Measurements from ENCODE around the gene MYBPC3. TPM values are rescaled to one million over a fixed set of nuclear protein-coding genes. Genes with fewer than 3 reads are reported as not detected.

MYBPC3 gene
- total and polyA plus RNA-seq, 7 donors = 0.01 to 1.3 (median 0.44) TPM

- Histone ChIP-seq H3K9me3 (peaks cover 11% of the 10 kb centered on the region), H3K27ac (no peak overlapping the region), H3K36me3 (ENCODE audit: insufficient read depth in 1 of 2, low read depth in 1 of 2) (peaks cover 7 to 96% of the 10 kb centered on the region in 2 donors), H3K27me3 (ENCODE audit: insufficient read depth in 3 of 3, low read length in 2 of 3) (no peaks in the 10 kb centered on the region), H3K4me3 (no peak overlapping the region), H3K4me1 (peaks cover 16% of the 10 kb centered on the region)
- no peak for DNase-seq
- intact Hi-C loops (cut with DNase I) = no loop called here
- WGBS, 3 donors = 100% methylated on average over 1 of the region's 1 CpG
- no peak for ATAC-seq
- TF ChIP-seq, protein P1, sequence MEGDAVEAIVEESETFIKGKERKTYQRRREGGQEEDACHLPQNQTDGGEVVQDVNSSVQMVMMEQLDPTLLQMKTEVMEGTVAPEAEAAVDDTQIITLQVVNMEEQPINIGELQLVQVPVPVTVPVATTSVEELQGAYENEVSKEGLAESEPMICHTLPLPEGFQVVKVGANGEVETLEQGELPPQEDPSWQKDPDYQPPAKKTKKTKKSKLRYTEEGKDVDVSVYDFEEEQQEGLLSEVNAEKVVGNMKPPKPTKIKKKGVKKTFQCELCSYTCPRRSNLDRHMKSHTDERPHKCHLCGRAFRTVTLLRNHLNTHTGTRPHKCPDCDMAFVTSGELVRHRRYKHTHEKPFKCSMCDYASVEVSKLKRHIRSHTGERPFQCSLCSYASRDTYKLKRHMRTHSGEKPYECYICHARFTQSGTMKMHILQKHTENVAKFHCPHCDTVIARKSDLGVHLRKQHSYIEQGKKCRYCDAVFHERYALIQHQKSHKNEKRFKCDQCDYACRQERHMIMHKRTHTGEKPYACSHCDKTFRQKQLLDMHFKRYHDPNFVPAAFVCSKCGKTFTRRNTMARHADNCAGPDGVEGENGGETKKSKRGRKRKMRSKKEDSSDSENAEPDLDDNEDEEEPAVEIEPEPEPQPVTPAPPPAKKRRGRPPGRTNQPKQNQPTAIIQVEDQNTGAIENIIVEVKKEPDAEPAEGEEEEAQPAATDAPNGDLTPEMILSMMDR (IDR thresholded peaks at IDR 0.05) = no peak
These were observed 49.6 kb downstream of the MYBPC3 start for GRCh38 chr11:47302853-47303252.

GRCh38 chr11:47299078-47299477 is 53.4 kb downstream of the MYBPC3 start:
- no peak for ATAC-seq
- no peak overlapping the region for H3K27ac ChIP-seq
- no peaks in the 10 kb centered on the region for H3K27me3 ChIP-seq (ENCODE audit: insufficient read depth in 3 of 3, low read length in 2 of 3)
- TF ChIP-seq, protein P1 (IDR thresholded peaks at IDR 0.05) = no peak
- DNase-seq = no peak
- H3K36me3 ChIP-seq (ENCODE audit: insufficient read depth in 1 of 2, low read depth in 1 of 2) = peaks cover 7 to 99% of the 10 kb centered on the region in 2 donors
- H3K9me3 ChIP-seq = peaks cover 11% of the 10 kb centered on the region
- intact Hi-C loops (cut with DNase I) = no loop called here
- no peaks in the 10 kb centered on the region for H3K4me1 ChIP-seq
- 97 to 99% (median 98%) methylated on average over 3 of the region's 3 CpGs for WGBS, 3 donors
- no peak overlapping the region for H3K4me3 ChIP-seq

GRCh38 chr11:47296045-47296444 is 56.5 kb downstream of the MYBPC3 start:
- 87 to 90% (median 88%) methylated on average over 4 of the region's 4 CpGs for WGBS, 3 donors
- no peak for ATAC-seq
- TF ChIP-seq, protein P1 (IDR thresholded peaks at IDR 0.05) = no peak

DNA sequence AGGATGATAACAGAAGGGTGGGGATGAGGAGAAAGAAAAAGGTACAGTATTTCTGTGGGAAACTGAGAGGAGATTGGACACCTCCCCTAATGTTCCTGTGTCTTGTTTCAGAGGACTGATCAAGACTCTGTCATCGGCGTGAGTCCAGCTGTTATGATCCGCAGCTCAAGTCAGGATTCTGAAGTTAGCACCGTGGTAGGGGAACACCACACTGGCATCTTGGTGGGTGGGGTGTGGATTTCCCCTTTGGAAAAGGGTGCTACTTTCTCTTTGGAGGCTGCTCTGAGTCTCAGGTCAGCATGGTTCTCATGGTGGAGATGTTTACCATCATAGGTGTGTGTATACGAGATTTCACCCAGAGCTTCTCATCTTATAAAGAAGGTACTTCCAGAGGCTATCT is 57.1 kb downstream of the MYBPC3 start:
- H3K27me3 ChIP-seq (ENCODE audit: insufficient read depth in 3 of 3, low read length in 2 of 3) = no peaks in the 10 kb centered on the region
- no peak overlapping the region for H3K4me3 ChIP-seq
- ATAC-seq (no peak), DNase-seq (no peak)
- TF ChIP-seq, protein P1 (IDR thresholded peaks at IDR 0.05) = no peak
- H3K4me1 ChIP-seq = no peaks in the 10 kb centered on the region
- peaks cover 13 to 100% of the 10 kb centered on the region in 2 donors for H3K36me3 ChIP-seq (ENCODE audit: insufficient read depth in 1 of 2, low read depth in 1 of 2)
- H3K27ac ChIP-seq = no peak overlapping the region
- intact Hi-C loops (cut with DNase I) = no loop called here
- 72 to 91% (median 90%) methylated on average over 5 of the region's 5 CpGs for WGBS, 3 donors
- peaks cover 11% of the 10 kb centered on the region for H3K9me3 ChIP-seq

More at GRCh38 chr11:47296045-47296444, 56.5 kb downstream of the MYBPC3 start:
- H3K27me3 ChIP-seq (ENCODE audit: insufficient read depth in 3 of 3, low read length in 2 of 3) = no peaks in the 10 kb centered on the region
- intact Hi-C loops (cut with DNase I) = no loop called here
- DNase-seq = no peak
- no peak overlapping the region for H3K4me3 ChIP-seq
- no peak overlapping the region for H3K27ac ChIP-seq
- H3K9me3 ChIP-seq = peaks cover 11% of the 10 kb centered on the region
- no peaks in the 10 kb centered on the region for H3K4me1 ChIP-seq
- peaks cover 13 to 99% of the 10 kb centered on the region in 2 donors for H3K36me3 ChIP-seq (ENCODE audit: insufficient read depth in 1 of 2, low read depth in 1 of 2)

GRCh38 chr11:47289856-47290255 is 62.6 kb downstream of the MYBPC3 start:
- Histone ChIP-seq H3K27ac (no peak overlapping the region), H3K4me1 (peaks cover 5% of the 10 kb centered on the region), H3K27me3 (ENCODE audit: insufficient read depth in 3 of 3, low read length in 2 of 3) (no peaks in the 10 kb centered on the region), H3K36me3 (ENCODE audit: insufficient read depth in 1 of 2, low read depth in 1 of 2) (peaks cover 12 to 93% of the 10 kb centered on the region in 2 donors), H3K9me3 (no peaks in the 10 kb centered on the region), H3K4me3 (no peak overlapping the region)
- WGBS, 3 donors = 93 to 95% (median 94%) methylated on average over 15 of the region's 15 CpGs
- intact Hi-C loops (cut with DNase I) = no loop called here
- DNase-seq = no peak
- TF ChIP-seq, protein P1 (IDR thresholded peaks at IDR 0.05) = no peak
- ATAC-seq = no peak
